HG02798 (cell line): ENCODE data around the gene PLK2.

Experiments
- ATAC-seq: cut with Tn5 transposase; IDR thresholded peaks from one replicate; pipeline ENCODE4 v1.9.1; 2021; ENCODE audit warnings: mild to moderate bottlenecking; ENCODE audit not compliant: unreplicated experiment, poor library complexity

PLK2 gene

DNA sequence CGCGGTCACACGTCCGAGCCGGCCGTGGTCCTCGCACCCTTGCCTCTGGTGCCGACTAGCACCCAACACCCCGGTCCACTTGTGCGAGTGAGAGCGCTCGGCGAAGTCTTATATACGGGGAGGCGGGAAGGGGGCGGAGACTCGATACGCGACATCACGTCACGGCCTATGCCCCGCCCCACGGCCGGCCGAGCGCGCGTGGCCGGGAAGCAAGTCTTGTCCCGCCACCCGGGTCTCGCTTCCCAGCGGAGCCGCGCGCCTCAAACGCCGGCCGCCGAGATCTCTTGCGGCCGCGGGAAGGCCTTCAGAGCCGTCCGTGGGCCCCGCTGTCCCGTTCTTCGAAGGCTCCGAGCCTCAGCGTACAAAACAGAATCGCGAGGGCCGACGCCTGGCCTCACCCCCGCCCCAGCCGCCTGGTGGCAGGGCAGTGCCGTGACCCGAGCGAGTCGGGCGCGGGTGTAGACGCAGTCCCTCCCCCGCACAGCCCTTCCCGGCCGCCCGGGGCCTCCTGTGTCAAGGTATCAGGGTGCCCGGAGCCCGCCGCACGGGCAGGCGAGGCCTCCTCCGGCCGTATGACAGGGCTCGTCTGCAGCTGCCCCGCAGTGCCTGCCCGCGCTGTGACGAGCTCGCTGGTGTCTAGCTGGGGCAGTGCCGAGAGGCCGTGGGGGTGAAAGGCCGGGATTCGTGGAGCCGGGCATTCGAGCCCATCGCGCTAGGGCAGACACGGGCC is at the start of gene PLK2:
PLK2 (minus strand) TSS at position 85 of the 730 bp plus-strand sequence. CDS start 127 bp downstream, outside the sequence.
- ATAC-seq = peak; percentile 81

DNA sequence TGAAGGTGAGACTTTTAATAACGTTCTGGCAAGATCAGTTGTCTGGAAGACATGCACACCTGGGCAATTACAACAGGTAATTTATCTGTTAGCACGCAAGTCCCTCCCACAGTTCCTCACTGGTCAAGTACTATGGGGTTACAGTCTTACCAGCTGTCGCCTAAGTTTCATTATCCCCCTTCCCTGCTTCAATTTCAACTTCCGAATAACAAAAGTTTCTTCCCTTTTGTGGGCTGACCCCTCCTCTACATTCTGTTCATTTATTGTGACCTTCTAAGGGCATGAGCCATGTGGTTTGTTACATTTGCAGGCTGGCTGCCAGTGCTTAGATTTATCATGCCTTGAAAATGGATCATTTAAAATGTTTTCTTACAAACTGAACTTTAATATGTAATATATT is 47.8 kb upstream of the PLK2 start:
- no peak for ATAC-seq

DNA sequence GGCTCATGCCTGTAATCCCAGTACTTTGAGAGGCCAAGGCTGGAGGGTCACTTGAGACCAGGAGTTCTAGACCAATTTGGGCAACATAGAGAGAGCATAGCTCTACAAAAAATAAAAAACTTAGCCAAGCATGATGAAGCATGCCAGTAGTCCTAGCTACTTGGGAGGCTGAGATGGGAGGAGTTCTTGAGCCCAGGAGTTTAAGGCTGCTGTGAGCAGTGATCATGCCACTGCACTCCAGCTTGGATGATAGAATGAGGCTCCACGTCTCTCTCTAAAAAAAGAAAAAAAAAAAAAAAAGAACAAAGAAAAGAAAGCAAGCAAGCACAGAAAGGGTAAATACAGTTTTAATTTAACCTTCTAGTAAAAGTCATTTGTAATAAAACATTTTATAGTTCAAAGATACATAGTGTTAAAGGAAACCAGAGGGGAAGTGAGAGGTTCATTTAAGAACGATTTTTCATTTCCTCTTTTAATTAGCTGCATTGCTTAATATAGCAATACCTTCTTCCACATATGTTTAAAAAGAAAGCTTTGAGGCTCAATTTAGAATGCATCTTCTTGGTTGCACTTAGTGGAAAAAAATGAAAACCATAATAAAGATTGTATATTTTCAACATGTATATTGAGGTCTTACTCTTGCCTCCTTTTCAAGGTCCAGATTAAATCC is 46.2 kb upstream of the PLK2 start:
- peak; percentile 72 for ATAC-seq

DNA sequence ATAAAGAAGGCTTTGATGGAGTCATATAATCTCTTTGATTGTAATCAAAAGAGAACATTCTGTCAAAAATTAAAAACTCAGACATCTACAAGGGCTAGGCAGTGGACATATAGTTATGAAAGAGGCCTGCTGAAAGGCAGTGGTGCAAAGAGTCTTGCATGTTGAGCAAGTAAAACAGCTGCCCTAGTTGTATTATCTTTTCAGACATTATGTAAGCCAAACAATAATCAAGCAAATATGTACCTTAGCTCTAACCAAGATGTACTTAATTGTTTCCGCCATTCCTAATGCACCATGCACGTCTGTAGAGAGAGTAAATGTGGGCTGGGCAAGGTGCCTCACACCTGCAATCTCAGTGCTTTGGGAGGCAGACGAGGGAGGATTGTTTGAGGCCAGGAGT is 45.6 kb upstream of the PLK2 start:
- no peak for ATAC-seq

DNA sequence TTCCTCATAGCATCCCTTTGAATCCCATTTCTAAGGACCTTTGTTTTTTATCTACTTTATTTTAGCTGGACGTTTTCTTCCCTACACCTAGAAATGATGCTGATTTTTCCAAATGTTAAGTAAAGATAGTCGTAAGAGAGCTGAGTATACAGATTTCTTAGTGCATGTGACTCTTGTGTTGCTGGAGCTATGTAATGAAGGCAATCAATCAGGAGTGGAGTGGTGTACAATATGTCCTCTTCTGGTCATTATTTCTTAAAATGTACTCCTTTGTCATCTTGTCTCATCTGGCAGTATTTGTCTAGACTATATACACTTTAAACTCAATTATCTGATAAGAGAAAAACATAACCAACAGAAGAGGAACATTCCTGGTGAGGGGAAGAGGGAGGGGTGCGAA is 44.9 kb upstream of the PLK2 start:
- ATAC-seq = no peak

DNA sequence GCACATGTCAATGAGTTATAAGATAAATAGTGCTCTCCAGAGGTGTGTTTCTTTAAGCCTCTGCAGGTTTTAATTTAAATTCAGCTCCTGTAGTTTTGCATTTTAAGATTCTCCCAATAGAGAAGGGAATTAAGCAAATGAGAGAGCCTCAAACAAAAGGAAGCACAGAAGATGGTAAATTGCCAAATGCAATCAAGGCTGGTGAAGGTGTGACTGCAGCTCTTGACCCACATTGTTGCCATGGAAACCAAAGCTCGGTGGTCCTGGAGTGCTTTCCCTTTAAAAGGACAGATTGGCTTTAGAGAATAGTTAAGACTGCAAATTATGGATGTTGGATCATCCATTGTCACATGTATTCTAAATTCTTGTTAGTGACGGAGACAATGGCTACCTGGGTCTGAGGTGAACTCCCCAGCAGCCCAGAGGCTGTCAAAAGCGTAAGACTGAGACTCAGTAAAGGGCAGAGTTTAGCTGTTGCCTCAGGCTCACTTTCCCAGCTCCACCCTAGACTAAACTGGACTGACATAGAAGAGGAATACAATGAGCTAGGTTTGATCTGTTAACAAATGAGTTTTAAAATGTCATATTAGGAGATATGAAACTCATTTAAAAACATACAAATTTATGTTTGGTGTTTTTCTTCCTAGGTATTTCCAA is 43.6 kb upstream of the PLK2 start:
- no peak for ATAC-seq

DNA sequence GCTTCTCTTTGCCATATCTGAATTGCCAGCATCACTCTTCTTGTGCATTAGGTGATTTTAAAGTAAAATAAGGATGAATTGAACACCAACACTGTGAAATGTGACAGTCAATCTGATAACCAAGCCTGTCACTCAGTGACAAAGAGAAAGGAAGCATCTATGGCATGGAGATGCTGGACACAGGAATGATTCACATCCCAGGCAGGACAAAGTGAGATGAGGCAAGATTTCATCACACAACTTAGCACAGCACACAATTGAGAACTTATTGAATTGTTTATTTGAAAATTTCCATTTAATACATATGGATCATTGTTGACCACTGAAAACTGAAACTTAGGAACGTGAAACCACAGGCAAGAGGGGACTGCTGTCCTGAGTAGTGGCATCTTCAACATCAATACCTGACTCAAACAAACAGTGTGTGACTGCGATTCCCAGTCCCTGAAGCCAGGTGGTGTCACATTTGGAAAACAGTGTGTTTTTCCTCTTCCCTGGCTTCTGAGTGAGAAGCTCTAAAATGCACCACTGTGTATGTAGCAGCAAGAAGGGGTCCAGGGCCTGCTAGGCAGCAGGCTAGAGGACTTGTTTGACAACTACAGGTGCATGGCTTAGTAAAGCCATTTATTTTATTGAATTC is 42.0 kb upstream of the PLK2 start:
- no peak for ATAC-seq

DNA sequence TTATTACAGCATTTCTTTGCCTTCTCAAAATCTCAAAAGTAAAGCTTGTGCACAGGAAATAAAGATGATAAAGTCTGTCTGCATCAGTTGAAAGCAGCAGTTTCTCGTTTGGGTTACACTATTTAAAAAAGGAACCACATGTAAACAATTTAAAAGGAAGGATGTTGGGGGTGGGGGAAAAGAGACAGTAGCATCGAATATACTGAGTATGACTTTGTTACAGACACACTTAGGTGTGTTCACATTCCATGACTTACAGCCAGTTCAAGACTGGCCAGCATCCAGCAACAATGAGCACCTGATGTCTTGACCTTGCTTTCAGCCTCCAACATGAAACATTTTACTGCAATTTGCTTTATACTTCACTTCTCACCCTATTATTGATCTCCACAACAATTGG is 40.1 kb upstream of the PLK2 start:
- no peak for ATAC-seq

DNA sequence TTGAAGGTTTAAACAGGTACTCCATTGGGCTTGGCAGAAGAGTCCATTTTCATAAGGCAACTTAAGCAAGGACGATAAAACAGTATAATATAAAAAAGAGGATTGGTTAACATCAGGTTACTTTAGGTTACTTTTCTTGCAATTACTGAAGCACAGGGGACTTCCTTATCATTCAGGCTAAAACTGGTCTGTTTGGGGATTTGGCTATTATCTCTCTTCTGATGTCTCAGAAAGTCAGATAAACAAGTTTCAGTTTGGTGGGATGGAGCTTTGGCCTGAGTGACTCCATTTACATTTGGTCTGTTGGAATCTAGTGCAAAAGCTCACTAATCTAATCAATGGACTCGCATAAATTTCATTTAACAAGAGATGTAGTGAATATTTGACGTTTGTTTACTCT is 39.3 kb upstream of the PLK2 start:
- no peak for ATAC-seq

DNA sequence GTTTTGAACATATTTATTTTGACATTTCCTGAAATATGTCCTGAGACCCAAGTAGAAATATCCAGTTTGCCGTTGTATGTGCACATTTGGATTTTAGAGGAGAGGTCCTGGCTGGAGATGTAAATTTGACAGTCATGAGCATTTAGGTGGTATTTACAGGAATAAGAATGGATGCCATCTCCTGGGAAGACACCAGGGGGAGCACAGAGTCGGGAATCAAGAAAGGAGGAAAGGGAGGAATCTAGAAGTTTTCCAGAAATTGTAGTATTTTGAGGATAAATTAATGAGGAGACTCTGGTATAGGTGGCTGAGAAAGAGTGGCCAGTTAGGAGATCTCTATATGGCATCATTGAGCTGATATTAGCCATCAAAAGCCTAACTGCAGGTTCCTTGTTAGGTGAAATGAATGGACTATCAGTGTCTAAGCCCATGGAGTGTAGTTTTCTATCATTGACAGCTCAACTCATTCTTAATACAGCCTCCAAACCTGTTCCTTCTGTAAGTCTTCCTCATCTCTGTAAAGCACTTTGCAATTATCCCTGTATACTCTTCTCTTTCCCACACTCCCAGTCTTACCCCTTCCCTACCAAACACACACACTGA is 38.6 kb upstream of the PLK2 start:
- ATAC-seq = no peak

DNA sequence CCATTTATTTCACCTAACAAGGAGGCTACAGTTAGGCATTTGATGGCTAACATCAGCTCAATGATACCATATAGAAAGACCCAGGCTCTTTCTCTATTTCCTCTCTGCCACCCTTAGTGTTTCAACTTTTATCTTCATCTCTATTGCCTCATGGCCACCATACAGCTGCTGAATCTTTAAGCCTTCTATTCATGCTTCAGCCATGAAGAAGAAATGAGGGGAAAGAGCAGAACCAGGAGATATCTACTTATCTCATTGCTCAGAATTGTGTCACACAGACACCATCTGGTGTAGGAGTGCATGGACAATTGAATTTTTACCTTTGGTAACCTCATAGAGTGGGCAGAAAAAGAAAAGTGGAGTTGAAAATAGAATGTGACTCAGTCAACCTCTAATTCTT is 38.0 kb upstream of the PLK2 start:
- ATAC-seq = no peak

DNA sequence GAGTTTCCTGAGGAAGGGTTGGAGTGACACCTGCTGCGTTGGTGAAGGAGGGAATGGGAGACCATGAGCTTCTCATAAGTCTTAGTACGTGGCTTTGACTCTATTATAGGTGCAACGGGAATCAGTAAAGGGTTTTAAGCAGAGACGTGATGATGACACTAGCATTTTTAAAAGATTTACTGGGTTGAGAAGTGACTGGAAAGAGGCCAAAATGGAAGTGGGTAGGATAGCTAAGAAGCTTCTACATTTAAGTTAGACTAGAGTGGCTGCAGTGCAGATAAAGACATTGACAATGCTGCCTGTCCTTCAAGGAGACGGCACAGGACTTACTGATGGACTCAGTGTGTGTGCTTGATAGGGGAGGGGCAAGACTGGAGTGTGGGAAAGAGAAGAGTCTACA is 37.5 kb upstream of the PLK2 start:
- no peak for ATAC-seq

DNA sequence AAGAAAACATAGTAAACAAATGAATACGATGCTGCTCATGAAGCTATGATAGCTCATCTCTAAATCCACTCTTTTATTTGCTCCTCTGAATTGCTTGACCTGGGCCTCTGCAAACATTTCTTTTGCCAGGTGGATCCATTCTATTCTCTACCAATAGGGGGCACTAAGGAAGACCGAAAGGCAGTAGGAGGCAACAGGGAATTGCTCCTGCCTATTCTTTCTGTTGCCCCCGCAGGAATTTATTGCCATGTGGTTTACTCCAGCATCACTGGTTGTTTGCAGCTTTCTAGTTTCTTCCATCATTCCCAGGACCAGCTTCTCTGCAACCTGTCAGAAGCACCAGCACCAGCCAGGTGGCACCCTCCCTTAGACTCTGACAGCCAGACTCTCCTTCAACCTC is 36.6 kb upstream of the PLK2 start:
- no peak for ATAC-seq

DNA sequence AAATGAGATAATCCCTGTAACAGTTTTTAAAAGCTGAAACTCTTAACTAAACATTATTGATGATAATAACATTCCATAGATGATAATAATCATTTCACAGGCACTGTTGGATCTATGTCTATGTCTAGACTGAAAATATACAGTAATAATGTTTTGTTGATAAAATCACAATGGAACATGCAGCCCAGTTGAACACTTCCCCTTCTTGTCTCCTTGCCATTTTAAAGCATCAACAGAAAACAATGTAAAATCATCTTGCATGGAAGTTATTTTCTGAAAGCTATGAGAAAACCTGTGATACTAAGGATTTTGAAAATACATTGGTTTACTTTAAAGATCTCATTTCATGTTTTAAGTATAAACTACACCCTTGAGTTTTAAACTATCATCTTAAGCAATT is 33.3 kb upstream of the PLK2 start:
- no peak for ATAC-seq

DNA sequence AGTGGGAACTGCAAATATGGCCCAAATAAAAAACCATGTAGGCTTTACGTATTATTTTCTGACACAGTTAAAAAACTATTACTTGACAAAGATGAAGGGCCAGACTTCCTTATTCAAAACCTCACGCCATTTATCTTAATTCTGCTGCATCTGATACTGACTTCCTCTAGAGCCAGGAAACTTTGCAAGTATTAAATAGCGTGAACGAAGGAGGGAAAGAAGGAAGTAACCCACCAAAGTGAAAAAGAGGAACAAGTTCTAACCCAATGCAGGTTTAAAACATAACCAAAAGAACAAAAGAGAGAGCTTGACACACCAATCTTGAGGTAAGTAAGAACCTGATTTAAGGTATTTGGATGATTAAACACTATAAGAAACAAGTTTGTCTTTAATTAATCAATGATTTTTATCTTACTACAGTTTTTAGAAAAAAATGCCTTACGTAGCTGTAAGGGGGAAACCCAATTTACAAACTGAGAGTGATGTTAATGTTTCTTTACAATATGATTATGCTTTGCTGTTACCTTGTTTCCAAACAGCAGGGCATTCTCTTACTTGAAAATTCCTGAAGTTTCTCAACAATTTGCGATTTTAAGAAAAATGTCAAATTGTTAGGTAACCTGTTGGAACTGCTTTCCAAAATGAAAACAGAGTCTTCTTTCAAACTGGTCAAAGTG is 31.5 kb upstream of the PLK2 start, which contains the start of gene GAPT:
GAPT (plus strand) TSS at position 220 of the 677 bp plus-strand sequence. CDS start 3,102 bp downstream, outside the sequence.
- peak; percentile 82 for ATAC-seq

DNA sequence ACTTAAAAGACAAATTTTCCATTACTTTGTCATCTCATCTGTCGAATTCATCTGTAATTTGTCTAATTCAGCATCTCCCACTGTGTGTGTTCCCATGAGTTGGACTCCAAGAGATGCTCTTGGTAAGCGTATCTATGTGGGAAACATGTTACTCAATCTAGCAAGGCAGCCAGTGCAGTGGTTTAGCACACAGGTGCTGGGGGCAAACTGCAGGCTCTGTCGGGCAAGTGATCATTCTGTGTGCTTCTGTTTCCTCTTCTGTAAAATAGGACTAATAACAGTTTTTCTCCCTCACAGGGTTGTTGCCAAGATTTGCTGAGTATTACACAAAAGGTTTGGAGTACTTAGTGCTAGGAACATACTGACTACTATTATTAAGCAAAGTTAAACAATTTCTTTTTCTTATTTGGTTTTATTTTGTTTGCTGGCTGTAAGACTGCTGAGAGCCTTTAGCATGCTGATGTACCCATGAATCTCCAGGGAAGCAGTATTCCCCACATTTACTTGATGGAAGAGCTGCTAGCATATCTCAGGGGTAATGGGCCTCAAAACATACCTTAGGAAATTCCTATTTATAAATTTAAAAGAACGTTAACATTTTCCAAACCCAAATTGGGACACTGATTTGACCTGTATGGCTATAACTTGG is 30.6 kb upstream of the PLK2 start:
- peak; percentile 53 for ATAC-seq

DNA sequence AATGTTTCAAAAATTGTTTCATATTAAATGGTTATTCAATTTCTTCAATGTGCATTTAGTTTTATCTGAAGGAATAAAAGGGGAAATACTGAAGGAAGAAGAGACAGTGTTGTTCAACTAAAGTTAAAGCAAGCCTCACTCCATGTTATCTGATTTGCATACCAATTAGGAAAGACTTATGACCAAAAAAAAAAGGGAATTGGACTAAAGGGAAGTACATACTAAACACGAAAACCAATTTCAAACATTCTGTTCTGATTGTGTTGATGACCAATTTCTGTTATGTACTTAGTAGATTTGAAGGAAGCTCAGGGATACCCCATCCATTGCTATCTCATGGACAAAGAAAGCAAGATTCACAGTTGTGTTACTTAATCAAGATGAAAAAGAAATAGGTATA is 26.4 kb upstream of the PLK2 start:
- ATAC-seq = no peak

DNA sequence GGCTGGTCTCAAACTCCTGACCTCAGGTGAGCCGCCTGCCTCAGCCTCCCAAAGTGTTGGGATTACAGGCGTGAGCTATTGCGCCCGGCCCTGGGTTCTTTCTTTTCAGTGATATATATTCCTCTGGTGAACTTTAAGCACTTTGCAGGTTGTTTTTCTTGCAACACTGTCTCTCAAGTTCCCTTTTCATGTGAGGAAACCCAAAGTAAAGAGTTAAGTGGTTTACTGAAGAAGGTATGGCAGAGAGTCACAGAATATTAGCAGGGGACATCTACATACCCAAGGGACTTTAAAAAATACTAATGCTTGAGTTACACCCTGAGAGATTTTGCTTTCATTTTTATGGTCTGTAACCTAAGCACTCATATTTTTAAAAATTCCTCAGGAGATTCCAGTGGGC is 24.6 kb upstream of the PLK2 start:
- no peak for ATAC-seq

DNA sequence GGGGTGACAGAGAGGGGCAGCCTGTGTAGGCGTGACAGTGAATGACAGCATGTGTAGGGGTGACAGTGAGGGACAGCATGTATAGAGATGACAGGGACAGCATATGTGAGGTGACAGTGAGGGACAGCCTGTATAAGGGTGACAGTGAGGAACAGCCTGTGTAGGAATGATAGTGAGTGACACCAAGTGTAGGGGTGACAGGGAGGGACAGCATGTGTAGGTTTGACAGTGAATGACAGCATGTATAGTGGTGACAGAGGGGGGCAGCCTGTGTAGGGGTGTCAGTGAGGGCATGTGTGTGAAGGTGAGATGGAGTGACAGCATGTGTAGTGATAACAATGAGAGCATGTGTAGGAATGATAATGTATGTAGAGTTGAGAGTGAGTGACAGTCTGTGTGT is 22.6 kb upstream of the PLK2 start:
- ATAC-seq = no peak

DNA sequence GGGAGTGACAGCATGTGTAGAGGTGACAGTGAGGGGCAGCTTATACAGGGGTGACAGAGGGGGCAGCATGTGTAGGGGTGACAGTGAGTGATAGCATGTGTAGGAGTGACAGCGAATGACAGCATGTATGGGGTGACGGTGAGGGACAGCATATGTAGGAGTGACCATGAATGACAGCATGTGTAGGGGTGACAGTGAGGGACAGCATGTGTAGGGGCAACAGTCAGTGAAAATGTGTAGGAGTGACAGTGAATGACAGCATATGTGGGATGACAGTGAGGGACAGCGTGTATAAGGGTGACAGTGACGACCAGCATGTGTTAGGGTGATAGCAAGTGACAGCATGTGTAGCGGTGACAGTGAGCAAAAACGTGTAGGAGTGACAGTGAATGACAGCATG is 21.9 kb upstream of the PLK2 start:
- no peak for ATAC-seq
